Ramos (cell line): ENCODE measurements around the gene SDHA.
"Not testable (repeated sequence)": the region's sequence is repeated elsewhere in the genome, so short reads cannot be mapped to it uniquely, and the experiment has no call there.

Source experiments
- in situ Hi-C: fragments of 300-500 bp; cut with MboI; formaldehyde crosslinking; loops from one replicate; pipeline ENCODE4 v1.14.3; 2022; ENCODE audit warnings: low sequenced_read_pairs; ENCODE audit not compliant: unreplicated experiment

Gene SDHA

DNA sequence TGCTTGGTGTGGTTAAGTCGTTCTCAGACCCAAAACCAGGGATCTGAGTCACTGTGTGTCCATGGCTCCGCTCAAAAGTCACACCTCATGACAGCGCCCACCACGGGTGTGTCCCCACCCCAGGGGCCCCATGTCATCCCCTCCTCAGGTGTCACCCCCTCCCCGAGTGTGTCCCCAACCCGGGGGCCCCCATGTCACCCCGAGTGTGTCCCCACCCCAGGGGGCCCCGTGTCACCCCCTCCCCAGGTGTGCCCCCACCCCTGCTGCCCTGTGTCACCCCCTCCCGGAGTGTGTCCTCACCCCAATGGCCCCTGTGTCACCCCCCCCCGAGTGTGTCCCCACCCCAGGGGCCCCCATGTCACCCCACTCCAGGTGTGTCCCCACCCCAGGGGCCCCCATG lies 21.8 kb upstream of the SDHA start:
- in situ Hi-C loops, result no loop called here

DNA sequence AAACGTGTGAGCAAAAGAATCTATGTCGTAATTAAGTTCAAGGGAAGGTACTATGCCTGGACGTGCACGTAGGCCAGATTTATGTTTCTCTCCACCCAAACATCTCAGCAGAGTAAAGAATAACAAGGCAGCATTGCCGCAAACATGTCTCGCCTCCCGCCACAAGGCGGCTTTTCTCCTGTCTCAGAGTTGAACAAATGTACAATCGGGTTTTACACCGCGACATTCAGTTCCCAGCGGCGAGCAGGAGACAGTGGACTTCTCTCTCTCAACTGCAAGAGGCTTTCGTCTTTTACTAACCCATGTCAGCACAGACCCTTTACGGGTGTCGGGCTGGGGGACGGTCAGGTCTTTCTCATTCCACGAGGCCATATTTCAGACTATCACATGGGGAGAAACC lies 21.1 kb upstream of the SDHA start:
- in situ Hi-C loops, result not testable (repeated sequence)

- in situ Hi-C loops, result no loop called here
Measured at GRCh38 chr5:197892-198489, 20.1 kb upstream of the SDHA start.

- in situ Hi-C loops, result no loop called here
Measured at GRCh38 chr5:198516-199196, 19.5 kb upstream of the SDHA start.

- in situ Hi-C loops, result no loop called here
Measured at GRCh38 chr5:199197-199949, 18.7 kb upstream of the SDHA start.

DNA sequence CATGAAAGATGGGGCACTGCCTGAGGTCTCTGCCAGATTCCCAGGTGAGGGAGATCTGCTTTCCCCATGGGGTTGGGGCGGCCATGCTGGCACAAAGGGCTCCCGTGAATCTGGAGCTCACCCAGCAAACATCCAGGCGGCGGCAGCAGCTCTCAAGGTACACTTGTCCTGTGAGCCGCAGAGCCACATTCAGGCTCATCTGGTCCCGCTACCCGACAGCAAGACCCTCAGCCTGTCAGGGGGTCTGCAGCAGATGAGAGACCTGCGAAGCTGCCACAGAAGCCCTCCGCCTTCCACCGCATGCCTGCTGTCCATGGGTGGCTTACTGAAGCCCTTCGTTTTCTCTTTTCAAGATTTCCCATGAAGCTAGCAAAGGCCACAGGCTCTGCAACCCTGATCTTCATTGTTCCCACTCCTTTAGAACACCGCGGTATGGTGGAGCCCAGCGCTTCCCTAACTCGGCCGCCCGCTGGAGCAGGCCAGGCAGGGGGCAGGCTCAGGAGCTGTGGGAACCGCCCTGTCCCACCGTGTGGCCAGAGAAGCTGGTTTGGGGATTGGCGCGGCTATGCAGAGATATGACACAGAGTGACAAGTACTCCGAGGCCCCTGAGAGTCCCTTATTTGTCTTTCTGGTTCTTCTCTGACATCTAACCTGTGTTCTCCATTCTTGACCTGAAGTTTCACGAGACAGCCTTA lies 18.0 kb upstream of the SDHA start:
- in situ Hi-C loops, result no loop called here

GRCh38 chr5:200985-201384 lies 17.1 kb upstream of the SDHA start:
- in situ Hi-C loops, result no loop called here

DNA sequence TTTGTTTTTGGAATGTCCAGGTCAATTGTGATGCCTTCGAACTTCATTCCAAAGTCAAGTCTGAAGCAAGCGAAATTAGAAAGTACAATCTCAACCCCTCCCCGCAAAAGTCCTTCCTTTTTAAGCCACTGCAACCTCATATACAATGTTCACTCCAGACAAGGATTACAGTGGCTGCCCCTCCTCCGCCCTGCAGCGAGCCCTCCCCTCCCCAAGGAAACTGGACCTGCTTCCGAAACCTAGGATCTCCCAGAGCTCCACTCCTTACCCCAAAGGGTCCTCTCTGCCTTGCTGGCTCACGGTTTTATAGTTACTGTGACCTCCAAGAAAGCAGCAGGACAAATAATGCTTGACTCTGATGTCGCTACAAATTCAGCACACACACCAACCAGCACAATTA lies 16.4 kb upstream of the SDHA start:
- in situ Hi-C loops, result no loop called here

DNA sequence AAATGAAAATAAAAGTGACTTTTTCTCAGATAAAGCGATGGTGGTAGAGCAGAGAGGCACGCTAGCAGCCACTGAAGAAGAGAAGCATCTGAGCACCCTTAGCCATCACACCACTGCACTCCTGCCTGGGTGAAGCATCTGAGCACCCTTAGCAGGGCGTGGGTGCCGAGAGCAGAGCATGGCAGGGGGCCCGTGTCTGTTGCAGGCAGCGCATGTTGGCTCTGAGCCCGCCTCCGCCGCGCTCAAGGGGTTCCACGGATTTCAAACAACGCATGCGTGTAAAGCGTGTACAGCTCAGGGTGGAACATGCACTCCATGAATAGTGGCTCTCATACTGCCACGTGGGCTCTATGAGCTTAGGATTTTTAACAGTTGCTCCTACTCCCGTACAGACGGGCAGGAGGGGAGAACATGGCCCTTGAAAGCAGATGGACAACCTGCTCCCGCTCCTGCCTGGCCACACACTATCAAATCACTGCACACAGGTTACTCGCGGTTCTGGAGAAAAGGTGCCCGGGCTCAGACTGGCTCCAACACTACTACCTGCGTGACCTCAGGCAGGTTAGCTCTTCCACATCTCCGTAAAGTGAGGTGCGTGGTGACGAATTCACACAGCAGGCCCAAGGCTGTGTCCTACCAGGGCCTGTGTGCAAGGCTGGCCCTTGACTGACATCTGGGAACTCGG lies 14.7 kb upstream of the SDHA start:
- in situ Hi-C loops, result no loop called here

GRCh38 chr5:204001-204400 lies 14.1 kb upstream of the SDHA start:
- in situ Hi-C loops, result no loop called here

DNA sequence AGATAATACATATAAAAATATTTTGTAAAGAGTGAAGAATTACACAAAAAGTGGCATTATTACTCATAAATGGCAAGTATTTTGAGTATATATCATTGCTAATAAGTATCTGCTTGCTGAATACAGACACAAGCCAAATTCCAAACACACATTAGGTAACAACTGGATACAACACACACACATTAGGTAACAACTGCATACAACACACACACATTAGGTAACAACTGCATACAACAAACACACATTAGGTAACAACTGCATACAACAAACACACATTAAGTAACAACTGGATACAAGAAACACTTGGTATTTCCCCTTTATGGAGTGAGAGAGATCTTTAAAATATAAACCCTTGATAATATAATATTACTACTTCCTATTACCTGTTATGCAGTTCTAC lies 13.7 kb upstream of the SDHA start:
- in situ Hi-C loops, result no loop called here

DNA sequence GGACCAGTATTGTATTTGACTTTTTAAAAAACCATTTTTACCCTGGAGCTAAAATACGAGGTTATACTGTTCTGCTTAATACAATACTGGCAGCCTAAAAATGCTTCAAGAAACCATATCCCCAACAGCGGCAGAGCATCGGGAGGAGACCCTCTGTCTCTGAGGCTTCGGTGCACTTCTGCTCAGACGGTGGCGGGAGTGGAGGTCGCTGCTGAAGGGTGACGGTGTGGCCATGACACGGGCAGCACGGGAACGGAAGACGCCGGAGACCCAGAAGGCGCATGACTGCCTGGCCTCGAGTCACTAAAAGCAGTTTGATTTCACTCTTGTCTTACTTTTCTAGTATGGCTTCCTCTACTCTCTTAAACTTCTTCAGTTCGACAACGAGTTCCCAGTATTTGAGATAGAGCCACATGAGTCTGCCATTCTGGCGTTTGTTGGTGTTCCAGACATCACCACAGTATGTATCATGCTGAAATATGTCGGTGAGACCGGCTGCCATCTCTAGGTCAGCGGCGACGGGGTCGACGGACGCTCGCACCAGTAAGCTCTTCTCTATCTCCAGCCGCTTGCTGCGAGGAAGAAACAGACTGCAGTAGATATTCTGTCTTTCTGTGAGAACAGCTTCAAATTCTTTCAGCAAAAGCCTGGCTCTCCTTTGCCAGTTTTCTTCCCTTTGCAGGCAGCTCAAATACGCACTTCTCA lies 13.0 kb upstream of the SDHA start:
- in situ Hi-C loops, result no loop called here

GRCh38 chr5:206406-206805 lies 11.7 kb upstream of the SDHA start:
- in situ Hi-C loops, result no loop called here

- in situ Hi-C loops, result no loop called here
Measured at GRCh38 chr5:206927-207536, 11.1 kb upstream of the SDHA start.

- in situ Hi-C loops, result no loop called here
Measured at GRCh38 chr5:207599-207998, 10.5 kb upstream of the SDHA start.

DNA sequence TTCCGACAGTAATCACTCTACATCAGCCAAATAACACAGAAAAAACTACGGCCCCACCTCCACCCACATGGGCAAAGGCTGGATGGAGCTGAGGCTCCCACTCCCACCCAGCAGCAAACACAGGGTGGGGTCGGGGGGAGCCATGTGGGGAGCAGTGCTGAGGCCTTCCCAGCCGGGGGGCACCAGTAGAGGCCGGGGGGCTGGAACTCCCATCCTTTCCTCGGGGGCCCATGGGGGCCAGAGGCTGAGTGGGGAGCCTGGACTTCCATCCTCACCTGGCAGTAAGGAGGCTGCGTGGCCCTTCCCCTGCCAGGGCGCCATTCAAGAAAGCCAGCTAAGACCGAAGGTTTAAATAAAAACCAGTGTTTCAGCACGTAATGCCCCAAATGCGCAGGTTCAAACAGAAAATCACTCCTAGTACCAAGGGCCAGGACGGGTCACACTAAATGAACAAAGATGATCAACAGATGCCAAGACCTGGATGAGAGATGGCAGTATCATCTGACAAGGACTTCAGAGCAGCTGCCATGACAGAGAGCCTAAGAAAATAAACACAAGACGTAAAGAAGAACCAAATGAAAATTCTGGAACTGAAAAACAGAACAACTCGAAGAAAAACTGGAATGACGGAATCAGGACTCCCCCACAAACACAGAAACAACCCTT lies 9.5 kb upstream of the SDHA start:
- in situ Hi-C loops, result no loop called here

DNA sequence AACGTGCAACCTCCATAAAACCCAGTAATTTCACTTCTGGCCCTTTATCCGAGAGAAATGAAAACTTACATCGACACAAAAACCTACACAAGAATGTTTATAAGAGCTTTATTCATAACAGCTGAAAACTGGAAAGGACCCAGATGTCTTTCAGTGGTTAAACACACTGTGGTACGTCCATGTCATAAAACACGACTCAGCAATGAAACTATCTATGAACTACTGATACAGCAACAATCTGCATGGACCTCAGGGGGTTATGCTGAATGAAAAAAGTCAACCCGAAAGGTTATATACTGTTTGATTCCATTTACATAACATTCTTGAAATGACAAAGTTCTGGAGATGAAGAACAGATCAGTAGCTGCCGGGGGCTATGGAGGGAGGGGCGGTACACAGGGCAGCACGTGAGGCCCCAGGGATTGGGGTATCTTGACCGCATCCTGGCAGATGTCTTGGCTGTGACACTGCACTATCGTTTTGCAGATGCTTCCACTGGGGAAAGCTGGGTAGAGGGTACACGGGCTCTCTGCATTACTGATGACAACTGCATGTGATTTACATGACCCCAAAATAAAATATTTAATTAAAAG lies 4.2 kb upstream of the SDHA start:
- in situ Hi-C loops, result no loop called here

GRCh38 chr5:215256-215655 lies 2.9 kb upstream of the SDHA start:
- in situ Hi-C loops, result not testable (repeated sequence)

DNA sequence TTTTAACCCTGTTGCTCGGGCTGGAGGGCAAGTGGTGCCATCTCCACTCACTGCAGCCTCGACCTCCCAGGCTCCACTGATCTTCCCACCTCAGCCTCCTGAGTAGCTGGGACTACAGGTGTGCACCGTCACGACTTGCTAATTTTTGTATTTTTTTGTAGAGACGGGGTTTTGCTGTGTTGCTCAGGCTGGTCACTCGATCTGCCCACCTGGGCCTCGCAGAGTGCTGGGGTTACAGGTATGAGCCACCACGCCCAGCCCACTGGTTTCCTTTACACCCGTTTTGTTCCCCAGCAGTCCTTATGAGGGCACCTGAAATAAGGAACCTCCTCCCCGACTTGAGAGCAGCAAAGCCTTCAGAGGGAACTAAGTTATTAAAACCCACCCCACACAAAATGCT lies 2.0 kb upstream of the SDHA start:
- in situ Hi-C loops, result not testable (repeated sequence)
